Colonic mucosa (tissue), 4 donors: ENCODE data around the gene PLA2G4D. TPM values are rescaled to one million over a fixed set of nuclear protein-coding genes. Genes with fewer than 3 reads are reported as not detected.

Experiments used
- DNase-seq: peaks from one replicate; pipeline ENCODE4 v3.0.0-alpha.2; 2020
- H3K27ac ChIP-seq: fragments of 200-600 bp; one replicate; pipeline ENCODE4 v1.8.0; 2021
- H3K27me3 ChIP-seq: fragments of 200-600 bp; one replicate; pipeline ENCODE4 v1.8.0; 2021
- H3K36me3 ChIP-seq: fragments of 200-600 bp; one replicate; pipeline ENCODE4 v1.8.0; 2021
- H3K4me1 ChIP-seq: fragments of 200-600 bp; one replicate; pipeline ENCODE4 v1.8.0; 2021; ENCODE audit warnings: mild to moderate bottlenecking
- H3K4me3 ChIP-seq: fragments of 200-600 bp; one replicate; pipeline ENCODE4 v1.8.0; 2021
- H3K9ac ChIP-seq, 2 donors: one replicate each; pipeline ENCODE4 v1.7.0; 2013; ENCODE audit warnings: control low read depth in 2 of 2, low read depth in 2 of 2, low read length in 2 of 2
- H3K9me3 ChIP-seq: fragments of 200-600 bp; one replicate; pipeline ENCODE4 v1.8.0; 2021
- intact Hi-C: fragments of 100-400 bp; cut with DNase I; formaldehyde crosslinking; loops from one replicate; pipeline ENCODE4 v1.14.1; 2022
- total RNA-seq, 2 donors: library from RNA; stranded (reverse); fragmentation: NEBNext Ultra II Directional in 1 of 2; extraction: Animal tissue kit (Norgen Biotek cat#: 25700) in 1 of 2; gene quantifications; one replicate each; pipeline ENCODE4 v1.2.1, GENCODE V29; 2021
- TF ChIP-seq, protein P1 (sequence below): fragments of 200-600 bp; IDR thresholded peaks from one replicate; pipeline ENCODE4 v1.8.0; 2022; ENCODE audit warnings: antibody characterized with exemption, mild to moderate bottlenecking
- donor health status: healthy.
- donor health status: DM: no; HTN: no; CAD: no.
- donor health status: DM: no; HTN: no; CAD: no.

The PLA2G4D gene, protein sequence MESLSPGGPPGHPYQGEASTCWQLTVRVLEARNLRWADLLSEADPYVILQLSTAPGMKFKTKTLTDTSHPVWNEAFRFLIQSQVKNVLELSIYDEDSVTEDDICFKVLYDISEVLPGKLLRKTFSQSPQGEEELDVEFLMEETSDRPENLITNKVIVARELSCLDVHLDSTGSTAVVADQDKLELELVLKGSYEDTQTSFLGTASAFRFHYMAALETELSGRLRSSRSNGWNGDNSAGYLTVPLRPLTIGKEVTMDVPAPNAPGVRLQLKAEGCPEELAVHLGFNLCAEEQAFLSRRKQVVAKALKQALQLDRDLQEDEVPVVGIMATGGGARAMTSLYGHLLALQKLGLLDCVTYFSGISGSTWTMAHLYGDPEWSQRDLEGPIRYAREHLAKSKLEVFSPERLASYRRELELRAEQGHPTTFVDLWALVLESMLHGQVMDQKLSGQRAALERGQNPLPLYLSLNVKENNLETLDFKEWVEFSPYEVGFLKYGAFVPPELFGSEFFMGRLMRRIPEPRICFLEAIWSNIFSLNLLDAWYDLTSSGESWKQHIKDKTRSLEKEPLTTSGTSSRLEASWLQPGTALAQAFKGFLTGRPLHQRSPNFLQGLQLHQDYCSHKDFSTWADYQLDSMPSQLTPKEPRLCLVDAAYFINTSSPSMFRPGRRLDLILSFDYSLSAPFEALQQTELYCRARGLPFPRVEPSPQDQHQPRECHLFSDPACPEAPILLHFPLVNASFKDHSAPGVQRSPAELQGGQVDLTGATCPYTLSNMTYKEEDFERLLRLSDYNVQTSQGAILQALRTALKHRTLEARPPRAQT
- total RNA-seq = under 1 TPM; 0.24 to 0.27 TPM

DNA sequence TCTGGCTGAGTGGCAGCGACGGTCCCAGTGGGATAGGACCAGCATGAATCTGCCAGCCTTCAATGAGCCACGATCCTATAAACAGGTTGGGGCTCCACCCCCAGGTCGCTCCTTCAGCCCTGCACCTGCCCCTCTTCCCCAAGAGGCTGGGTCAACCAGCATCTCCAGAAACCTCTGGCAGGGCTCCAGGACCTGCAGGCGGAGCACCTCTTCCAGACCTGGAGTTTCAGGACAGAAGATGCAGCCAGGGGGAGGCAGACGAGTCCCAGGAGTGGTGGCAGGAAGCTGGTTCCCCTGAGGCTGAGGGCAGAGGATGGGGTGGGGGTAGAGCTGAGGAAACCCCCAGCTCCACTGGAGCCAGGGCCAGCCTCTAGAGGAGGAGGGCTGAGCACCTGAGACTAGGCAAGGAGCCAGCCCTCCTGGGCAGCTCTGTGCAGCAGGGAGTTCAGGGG lies at the start of gene PLA2G4D:
Gene PLA2G4D (minus strand): TSS at position 51 of the 452 bp plus-strand sequence. CDS start 103 bp downstream, outside the sequence.
- DNase-seq = peak; percentile 43

DNA sequence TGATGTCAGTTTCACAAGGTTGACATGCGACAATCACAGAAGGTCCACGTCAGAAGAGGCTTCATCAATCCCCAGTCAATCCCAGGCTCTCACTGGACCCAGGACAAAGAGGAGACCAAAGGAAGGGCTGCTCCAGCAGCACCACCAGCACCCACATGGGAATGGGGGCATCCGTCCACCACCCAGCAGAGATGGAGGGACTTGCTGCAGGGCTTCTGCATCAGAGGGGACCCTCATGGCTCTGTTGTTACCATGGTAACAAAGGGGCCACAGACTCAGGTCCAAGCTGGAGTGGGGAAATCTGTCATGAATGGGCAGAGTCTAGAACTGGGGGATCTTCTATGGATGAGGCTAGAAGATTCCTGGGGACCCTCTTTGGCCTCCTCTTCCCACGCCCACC lies 49.0 kb upstream of the PLA2G4D start:
- Histone ChIP-seq H3K27ac (no peak overlapping the region), H3K9me3 (no peaks in the 10 kb centered on the region), H3K4me1 (no peaks in the 10 kb centered on the region), H3K9ac (no peak overlapping the region), H3K27me3 (no peaks in the 10 kb centered on the region), H3K36me3 (no peaks in the 10 kb centered on the region), H3K4me3 (no peak overlapping the region)
- intact Hi-C loops = no loop called here
- DNase-seq = no peak
- TF ChIP-seq, protein P1, sequence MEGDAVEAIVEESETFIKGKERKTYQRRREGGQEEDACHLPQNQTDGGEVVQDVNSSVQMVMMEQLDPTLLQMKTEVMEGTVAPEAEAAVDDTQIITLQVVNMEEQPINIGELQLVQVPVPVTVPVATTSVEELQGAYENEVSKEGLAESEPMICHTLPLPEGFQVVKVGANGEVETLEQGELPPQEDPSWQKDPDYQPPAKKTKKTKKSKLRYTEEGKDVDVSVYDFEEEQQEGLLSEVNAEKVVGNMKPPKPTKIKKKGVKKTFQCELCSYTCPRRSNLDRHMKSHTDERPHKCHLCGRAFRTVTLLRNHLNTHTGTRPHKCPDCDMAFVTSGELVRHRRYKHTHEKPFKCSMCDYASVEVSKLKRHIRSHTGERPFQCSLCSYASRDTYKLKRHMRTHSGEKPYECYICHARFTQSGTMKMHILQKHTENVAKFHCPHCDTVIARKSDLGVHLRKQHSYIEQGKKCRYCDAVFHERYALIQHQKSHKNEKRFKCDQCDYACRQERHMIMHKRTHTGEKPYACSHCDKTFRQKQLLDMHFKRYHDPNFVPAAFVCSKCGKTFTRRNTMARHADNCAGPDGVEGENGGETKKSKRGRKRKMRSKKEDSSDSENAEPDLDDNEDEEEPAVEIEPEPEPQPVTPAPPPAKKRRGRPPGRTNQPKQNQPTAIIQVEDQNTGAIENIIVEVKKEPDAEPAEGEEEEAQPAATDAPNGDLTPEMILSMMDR = no peak

More for the DNA sequence above, at the start of gene PLA2G4D:
- intact Hi-C loops = no loop called here
- TF ChIP-seq, protein P1 = no peak
- H3K9me3 ChIP-seq = no peaks in the 10 kb centered on the region
- H3K4me3 ChIP-seq = no peak within 1 kb of the TSS
- H3K9ac ChIP-seq = no peak within 1 kb of the TSS
- H3K4me1 ChIP-seq = no peaks in the 10 kb centered on the region
- H3K27me3 ChIP-seq = no peaks in the 10 kb centered on the region
- no peak within 1 kb of the TSS for H3K27ac ChIP-seq
- H3K36me3 ChIP-seq = no peaks in the 10 kb centered on the region

DNA sequence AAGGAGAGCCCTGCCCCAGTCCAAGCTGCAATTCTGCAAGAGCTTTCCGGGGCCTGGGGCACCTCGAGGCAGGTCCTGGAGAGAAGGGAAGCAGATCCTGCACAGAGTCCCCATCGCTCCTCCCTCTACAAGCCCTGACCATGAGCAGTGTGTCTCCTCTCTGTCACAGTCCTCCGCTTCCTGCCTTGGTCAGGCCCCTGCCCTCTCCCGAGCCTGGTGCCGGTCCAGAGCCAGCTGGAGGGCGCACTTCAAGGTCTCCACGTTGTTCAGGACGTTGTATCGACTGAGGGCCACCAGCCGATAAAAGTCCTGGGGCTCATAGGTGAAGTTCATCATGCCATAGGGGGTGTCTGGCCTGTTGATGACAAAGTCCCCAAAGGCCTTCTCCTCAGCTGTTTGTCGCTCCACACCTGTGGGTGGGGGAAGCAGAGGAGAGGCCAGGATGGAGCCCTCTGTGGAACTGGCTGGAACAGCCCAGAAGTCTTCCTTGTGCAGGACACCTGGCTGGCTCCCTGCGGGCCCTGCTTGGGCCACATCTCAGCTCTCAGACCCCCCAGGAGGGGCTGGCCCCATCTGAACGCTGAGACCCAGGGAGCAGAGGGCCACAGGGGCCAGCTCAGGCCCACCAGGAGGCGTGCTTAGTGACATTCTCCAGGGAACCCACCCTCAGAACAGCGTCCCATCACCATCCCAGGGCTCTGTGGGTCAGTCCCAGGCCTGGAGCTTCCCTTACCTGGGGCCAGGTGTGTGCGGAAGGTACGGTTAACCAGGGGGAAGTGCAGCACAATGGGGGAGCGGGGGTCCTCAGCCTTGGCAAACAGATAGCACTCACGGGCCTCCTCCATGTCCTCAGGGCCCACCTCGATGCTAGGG lies 47.7 kb upstream of the PLA2G4D start:
- Histone ChIP-seq H3K9me3 (no peaks in the 10 kb centered on the region), H3K27ac (no peak overlapping the region), H3K36me3 (no peaks in the 10 kb centered on the region), H3K9ac (no peak overlapping the region), H3K4me1 (no peaks in the 10 kb centered on the region), H3K4me3 (no peak overlapping the region), H3K27me3 (no peaks in the 10 kb centered on the region)
- intact Hi-C loops = no loop called here
- TF ChIP-seq, protein P1 = no peak
- DNase-seq = no peak

DNA sequence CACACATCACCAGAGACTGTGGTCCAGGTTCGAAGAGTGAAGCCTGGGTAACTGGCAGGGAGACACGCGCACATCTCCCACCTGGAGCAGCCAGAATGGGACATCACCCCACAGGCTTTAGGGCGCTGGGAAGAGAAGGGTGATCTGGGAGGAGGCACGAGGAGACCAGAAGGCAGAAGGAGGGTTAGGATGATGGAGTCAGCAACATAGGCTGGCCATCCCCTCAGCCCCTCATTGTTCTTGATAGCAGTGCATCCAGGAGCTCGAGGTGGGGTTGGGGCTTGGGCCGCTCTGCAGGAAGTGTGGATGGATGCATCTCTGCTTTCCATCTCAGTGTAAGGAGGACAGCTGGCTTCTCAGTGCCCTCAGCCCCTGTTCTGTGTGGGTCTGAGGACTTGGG lies 46.9 kb upstream of the PLA2G4D start:
- TF ChIP-seq, protein P1 = no peak
- H3K4me3 ChIP-seq = no peak overlapping the region
- H3K9me3 ChIP-seq = no peaks in the 10 kb centered on the region
- no peaks in the 10 kb centered on the region for H3K27me3 ChIP-seq
- no peak for DNase-seq
- intact Hi-C loops = no loop called here
- no peak overlapping the region for H3K27ac ChIP-seq
- no peak overlapping the region for H3K9ac ChIP-seq
- H3K4me1 ChIP-seq = no peaks in the 10 kb centered on the region
- no peaks in the 10 kb centered on the region for H3K36me3 ChIP-seq
